GM12891 (cell line): ENCODE results near the gene PRSS48.

Experiments
- PAX5 ChIP-seq: IDR thresholded peaks from 2 replicates; pipeline ENCODE4 v1.6.1; 2011; ENCODE audit warnings: low read length, moderate library complexity, mild to moderate bottlenecking; ENCODE audit not compliant: insufficient read depth, severe bottlenecking
- POLR2A ChIP-seq: IDR thresholded peaks from 2 replicates; pipeline ENCODE4 v1.6.1; 2011; ENCODE audit warnings: low read depth, low read length, control low read depth
- POLR2AphosphoS5 ChIP-seq: IDR thresholded peaks from 2 replicates; pipeline ENCODE4 v1.6.1; 2011; ENCODE audit warnings: low read depth, low read length, control low read depth
- TAF1 ChIP-seq: IDR thresholded peaks from 2 replicates; pipeline ENCODE4 v1.6.1; 2011; ENCODE audit warnings: low read depth, low read length, control low read depth

DNA sequence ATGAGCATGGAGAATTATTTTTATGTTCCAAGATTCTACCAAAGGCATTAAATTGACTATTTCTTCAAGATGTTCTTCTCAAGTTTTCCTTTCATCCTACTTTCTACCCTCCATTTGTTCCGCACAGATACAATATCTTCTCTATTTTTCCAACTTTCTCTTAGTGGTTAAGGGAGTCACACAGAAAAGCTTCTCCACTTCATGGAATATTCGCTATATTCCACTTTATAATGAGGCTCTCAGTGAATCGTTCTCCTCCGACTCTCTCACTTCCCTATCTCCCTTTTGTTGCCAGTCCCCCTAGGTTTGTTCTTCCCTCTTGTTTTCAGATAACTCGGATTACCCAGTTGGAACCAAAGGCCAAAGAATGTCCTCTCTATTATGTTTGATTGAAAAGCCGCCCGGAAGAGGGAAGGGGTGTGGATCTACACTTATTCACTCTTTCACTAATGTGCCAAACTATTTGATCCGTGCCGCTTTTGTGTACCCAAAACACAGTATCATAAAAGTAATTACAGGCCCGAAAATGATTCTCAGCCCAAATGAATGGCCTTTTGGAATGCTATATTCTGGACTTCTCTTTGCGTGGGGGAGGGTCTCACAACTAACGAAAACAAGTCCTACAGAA is 47.3 kb downstream of the PRSS48 start:
- TF ChIP-seq POLR2AphosphoS5 = no peak
- no peak for TF ChIP-seq POLR2A
- no peak for TF ChIP-seq TAF1
- TF ChIP-seq PAX5 = no peak
